CD14-positive monocyte (primary cell): ENCODE results near the gene SAP30L. TPM values are rescaled to one million over a fixed set of nuclear protein-coding genes. Genes with fewer than 3 reads are reported as not detected.

Source experiments
- DNase-seq, 3 donors: peaks; one replicate each; pipeline ENCODE4 v3.0.0-alpha.2; 2011 to 2022
- H2AFZ ChIP-seq: 2 replicates; pipeline ENCODE4 v1.6.0; 2012; ENCODE audit warnings: mild to moderate bottlenecking, low read depth, low read length, inconsistent platforms; ENCODE audit not compliant: insufficient read depth, poor library complexity, severe bottlenecking
- H3K27ac ChIP-seq, 2 donors: 1 replicate in 1 of 2; 2 replicates in 1 of 2; pipeline ENCODE4 v1.5.1; 2012 to 2013; ENCODE audit warnings: low read length in 2 of 2, control low read depth in 1 of 2, inconsistent platforms in 1 of 2, low read depth in 1 of 2, mild to moderate bottlenecking in 1 of 2
- H3K27me3 ChIP-seq, 2 donors: one replicate each; pipeline versions ENCODE4 v1.6.0 to v1.6.1; 2011 to 2013; ENCODE audit warnings: low read length in 2 of 2; ENCODE audit not compliant: control insufficient read depth in 2 of 2, insufficient read depth in 2 of 2
- H3K36me3 ChIP-seq, 2 donors: replicated peaks in 1 of 2; 1 replicate in 1 of 2; 2 replicates in 1 of 2; pipeline versions ENCODE4 v1.5.1 to v1.6.1; 2012 to 2013; ENCODE audit warnings: low read length in 2 of 2, control low read depth in 1 of 2, inconsistent platforms in 1 of 2, mild to moderate bottlenecking in 1 of 2; ENCODE audit not compliant: insufficient read depth in 2 of 2, control insufficient read depth in 1 of 2
- H3K4me1 ChIP-seq, 2 donors: 1 replicate in 1 of 2; 2 replicates in 1 of 2; pipeline versions ENCODE4 v1.5.1 to v1.6.1; 2012 to 2013; ENCODE audit warnings: low read length in 2 of 2, control low read depth in 1 of 2, inconsistent platforms in 1 of 2, mild to moderate bottlenecking in 1 of 2, moderate library complexity in 1 of 2; ENCODE audit not compliant: insufficient read depth in 2 of 2, control insufficient read depth in 1 of 2
- H3K4me2 ChIP-seq: replicated peaks from 2 replicates; pipeline ENCODE3; 2012; ENCODE audit warnings: low read length, moderate library complexity, mild to moderate bottlenecking; ENCODE audit not compliant: poor library complexity, severe bottlenecking; ENCODE audit errors: extremely low read depth
- H3K4me3 ChIP-seq, 3 experiments: fragments of 200-600 bp in 1 of 3; sonication (generic) in 1 of 3; replicated peaks in 1 of 3; 1 replicate in 2 of 3; 2 replicates in 1 of 3; pipeline ENCODE4 v1.5.1; 2011 to 2013; ENCODE audit warnings: low read length in 3 of 3, mild to moderate bottlenecking in 3 of 3, control low read depth in 2 of 3, low read depth in 2 of 3, inconsistent platforms in 1 of 3, moderate library complexity in 1 of 3
- H3K79me2 ChIP-seq: 2 replicates; pipeline ENCODE4 v1.6.0; 2012; ENCODE audit warnings: mild to moderate bottlenecking, control low read depth, inconsistent platforms, low read length, moderate library complexity; ENCODE audit not compliant: insufficient read depth
- H3K9ac ChIP-seq: 2 replicates; pipeline ENCODE4 v1.6.0; 2017; ENCODE audit warnings: low read length, mild to moderate bottlenecking; ENCODE audit not compliant: insufficient read depth, poor library complexity, severe bottlenecking
- H3K9me3 ChIP-seq, 2 donors: replicated peaks in 1 of 2; 1 replicate in 1 of 2; 2 replicates in 1 of 2; pipeline versions ENCODE4 v1.5.1 to v1.6.1; 2012 to 2013; ENCODE audit warnings: low read length in 2 of 2, control low read depth in 1 of 2; ENCODE audit not compliant: control insufficient read depth in 1 of 2, insufficient read depth in 1 of 2
- H4K20me1 ChIP-seq: 2 replicates; pipeline ENCODE4 v1.6.0; 2012; ENCODE audit warnings: mild to moderate bottlenecking, low read length, control low read depth, moderate library complexity; ENCODE audit not compliant: insufficient read depth
- H3K27ac Mint-ChIP-seq, 7 donors: one replicate each; pipeline ENCODE4 v1.8.0; 2020; ENCODE audit warnings: mild to moderate bottlenecking in 7 of 7, mixed read lengths in 7 of 7, moderate library complexity in 6 of 7, inconsistent platforms in 2 of 7
- H3K27me3 Mint-ChIP-seq, 3 donors: one replicate each; pipeline ENCODE4 v1.8.0; 2021 to 2022; ENCODE audit warnings: low read depth in 3 of 3, mild to moderate bottlenecking in 3 of 3, mixed read lengths in 3 of 3, moderate library complexity in 3 of 3, inconsistent platforms in 1 of 3
- H3K36me3 Mint-ChIP-seq, 2 donors: one replicate each; pipeline ENCODE4 v1.8.0; 2020; ENCODE audit warnings: mixed read lengths in 2 of 2, inconsistent platforms in 1 of 2, mild to moderate bottlenecking in 1 of 2
- H3K4me1 Mint-ChIP-seq: one replicate; pipeline ENCODE4 v1.8.0; 2020; ENCODE audit warnings: mild to moderate bottlenecking, mixed read lengths
- H3K4me3 Mint-ChIP-seq, 2 donors: one replicate each; pipeline ENCODE4 v1.8.0; 2020; ENCODE audit warnings: mild to moderate bottlenecking in 2 of 2, mixed read lengths in 2 of 2, moderate library complexity in 1 of 2
- H3K9me3 Mint-ChIP-seq, 7 donors: one replicate each; pipeline ENCODE4 v1.8.0; 2020 to 2022; ENCODE audit warnings: mixed read lengths in 7 of 7, mild to moderate bottlenecking in 6 of 7, moderate library complexity in 6 of 7, inconsistent platforms in 2 of 7
- CTCF ChIP-seq: fragments of 200-600 bp; IDR thresholded peaks from one replicate; pipeline ENCODE4 v1.8.0; 2022; ENCODE audit warnings: antibody characterized with exemption, mild to moderate bottlenecking
- WGBS: methylation state at CpG from one replicate; pipeline ENCODE4 v1.1.5; 2013; ENCODE audit warnings: missing lambda C conversion rate; ENCODE audit not compliant: insufficient coverage; 5-methylcytosine and 5-hydroxymethylcytosine counted together
- intact Hi-C, 2 donors: fragments of 100-400 bp; cut with micrococcal nuclease; formaldehyde crosslinking; loops; one replicate each; pipeline versions ENCODE4 v1.15.0 to v1.15.1; 2023
- polyA plus RNA-seq, 3 donors: library from polyadenylated mRNA; depleted of rRNA in 1 of 3; unstranded in 2 of 3; stranded (reverse) in 1 of 3; fragments of 300-500 nt in 2 of 3; fragments of >200 nt in 1 of 3; fragmentation: Illumina TruSeq in 2 of 3; gene quantifications; 1 replicate in 2 of 3; 2 replicates in 1 of 3; pipeline ENCODE4 v1.2.3, GENCODE V29; 2012 to 2021

The SAP30L gene
- polyA plus RNA-seq, 3 donors, result 21.1 to 36.1 (median 29.4) TPM

GRCh38 chr5:154493274-154493673, 47.5 kb downstream of the SAP30L start:
- Histone ChIP-seq H3K9me3 (no peaks in the 10 kb centered on the region), H3K4me3 (no peak overlapping the region), H3K36me3 (no peaks in the 10 kb centered on the region), H3K9ac (no peak overlapping the region), H3K27ac (no peak overlapping the region), H3K4me2 (no peak overlapping the region), H3K27me3 (peaks cover 46 to 79% of the 10 kb centered on the region in 2 donors), H4K20me1 (no peaks in the 10 kb centered on the region), H2AFZ (peak overlapping the region; percentile 35), H3K4me1 (no peaks in the 10 kb centered on the region), H3K79me2 (no peaks in the 10 kb centered on the region)
- H3K4me3 Mint-ChIP-seq, result peak overlapping the region in 1 of 2 donors; percentile 58
- no peak for TF ChIP-seq CTCF
- H3K27me3 Mint-ChIP-seq, result peaks cover 40 to 79% (median 57%) of the 10 kb centered on the region in 3 donors
- no peaks in the 10 kb centered on the region for H3K4me1 Mint-ChIP-seq
- DNase-seq, result no peak
- no peak overlapping the region for H3K27ac Mint-ChIP-seq
- H3K9me3 Mint-ChIP-seq, result no peaks in the 10 kb centered on the region
- intact Hi-C loops, result loop anchor here in 1 of 2 donors (10.0 kb wide), 1 partner anchor 112 kb away; no protein-coding TSS in a partner anchor
- 31% methylated on average over 21 of the region's 29 CpGs for WGBS
- H3K36me3 Mint-ChIP-seq, result no peaks in the 10 kb centered on the region

GRCh38 chr5:154494036-154494435, 48.2 kb downstream of the SAP30L start:
- no peaks in the 10 kb centered on the region for H3K9me3 Mint-ChIP-seq
- H3K4me2 ChIP-seq, result no peak overlapping the region
- no peak overlapping the region for H3K4me3 ChIP-seq
- H3K27ac ChIP-seq, result no peak overlapping the region
- no peaks in the 10 kb centered on the region for H3K4me1 ChIP-seq
- no peaks in the 10 kb centered on the region for H3K36me3 ChIP-seq
- H3K79me2 ChIP-seq, result no peaks in the 10 kb centered on the region
- DNase-seq, result no peak
- H3K27ac Mint-ChIP-seq, result no peak overlapping the region
- peak overlapping the region in 1 of 2 donors; percentile 58 for H3K4me3 Mint-ChIP-seq
- TF ChIP-seq CTCF, result no peak
- H3K4me1 Mint-ChIP-seq, result no peaks in the 10 kb centered on the region
- H3K27me3 Mint-ChIP-seq, result peaks cover 40 to 74% (median 55%) of the 10 kb centered on the region in 3 donors
- H3K9me3 ChIP-seq, result no peaks in the 10 kb centered on the region
- H3K36me3 Mint-ChIP-seq, result no peaks in the 10 kb centered on the region
- H3K27me3 ChIP-seq, result peaks cover 41 to 74% of the 10 kb centered on the region in 2 donors
- H3K9ac ChIP-seq, result no peak overlapping the region
- H2AFZ ChIP-seq, result no peak overlapping the region
- 90% methylated on average over 2 of the region's 4 CpGs for WGBS
- H4K20me1 ChIP-seq, result no peaks in the 10 kb centered on the region
- intact Hi-C loops, result loop anchor here in 1 of 2 donors (10.0 kb wide), 1 partner anchor 111 kb away; no protein-coding TSS in a partner anchor
